ENCODE measurements around the gene SPAG7. TPM values are rescaled to one million over a fixed set of nuclear protein-coding genes. Genes with fewer than 3 reads are reported as not detected.
"Not testable (repeated sequence)": the region's sequence is repeated elsewhere in the genome, so short reads cannot be mapped to it uniquely, and the experiment has no call there.

SPAG7 gene
- total and polyA plus RNA-seq, 9 donors = 77.7 to 122 (median 103) TPM

GRCh38 chr17:4926577-4927335 is 40.9 kb downstream of the SPAG7 start:
- not testable (repeated sequence) for H3K27ac ChIP-seq (ENCODE audit: low read length); H3K4me1 ChIP-seq (ENCODE audit: control insufficient read depth, insufficient read depth, low read length); H3K27me3 ChIP-seq (ENCODE audit: control insufficient read depth, insufficient read depth, low read length); H3K36me3 ChIP-seq (ENCODE audit: control insufficient read depth, insufficient read depth, low read length); DNase-seq; H3K9me3 ChIP-seq (replicated peaks; ENCODE audit: control insufficient read depth, low read depth, low read length); H3K4me3 ChIP-seq (ENCODE audit: low read length)
- 85% methylated on average over 20 of the region's 24 CpGs for WGBS (ENCODE audit: insufficient coverage)

DNA sequence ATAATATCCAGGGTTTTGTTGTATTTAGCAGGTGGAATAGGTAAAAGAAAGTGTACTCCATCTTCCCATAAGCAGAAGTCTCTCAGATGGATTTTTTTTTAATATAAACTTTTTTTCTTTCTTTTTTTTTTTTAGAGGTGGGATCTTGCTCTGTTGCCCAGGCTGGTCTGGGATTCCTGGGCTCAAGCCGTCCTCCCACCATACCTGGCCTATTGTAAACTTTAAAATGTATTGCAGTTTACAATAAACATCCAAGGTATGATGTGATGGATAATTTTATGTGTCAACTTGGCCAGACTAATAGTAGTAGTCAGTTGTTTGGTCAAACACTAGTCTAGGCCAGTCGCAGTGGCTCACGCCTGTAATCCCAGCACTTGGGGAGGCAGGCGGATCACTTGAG is 46.3 kb downstream of the SPAG7 start:
- no CpG with 5 or more reads among the region's 4 CpGs for WGBS (ENCODE audit: insufficient coverage)
- H3K4me3 ChIP-seq (ENCODE audit: low read length) = no peak overlapping the region
- no peaks in the 10 kb centered on the region for H3K27me3 ChIP-seq (ENCODE audit: control insufficient read depth, insufficient read depth, low read length)
- no peaks in the 10 kb centered on the region for H3K9me3 ChIP-seq (replicated peaks; ENCODE audit: control insufficient read depth, low read depth, low read length)
- H3K27ac ChIP-seq (ENCODE audit: low read length) = no peak overlapping the region
- H3K36me3 ChIP-seq (ENCODE audit: control insufficient read depth, insufficient read depth, low read length) = no peaks in the 10 kb centered on the region
- no peak for DNase-seq
- no peaks in the 10 kb centered on the region for H3K4me1 ChIP-seq (ENCODE audit: control insufficient read depth, insufficient read depth, low read length)

DNA sequence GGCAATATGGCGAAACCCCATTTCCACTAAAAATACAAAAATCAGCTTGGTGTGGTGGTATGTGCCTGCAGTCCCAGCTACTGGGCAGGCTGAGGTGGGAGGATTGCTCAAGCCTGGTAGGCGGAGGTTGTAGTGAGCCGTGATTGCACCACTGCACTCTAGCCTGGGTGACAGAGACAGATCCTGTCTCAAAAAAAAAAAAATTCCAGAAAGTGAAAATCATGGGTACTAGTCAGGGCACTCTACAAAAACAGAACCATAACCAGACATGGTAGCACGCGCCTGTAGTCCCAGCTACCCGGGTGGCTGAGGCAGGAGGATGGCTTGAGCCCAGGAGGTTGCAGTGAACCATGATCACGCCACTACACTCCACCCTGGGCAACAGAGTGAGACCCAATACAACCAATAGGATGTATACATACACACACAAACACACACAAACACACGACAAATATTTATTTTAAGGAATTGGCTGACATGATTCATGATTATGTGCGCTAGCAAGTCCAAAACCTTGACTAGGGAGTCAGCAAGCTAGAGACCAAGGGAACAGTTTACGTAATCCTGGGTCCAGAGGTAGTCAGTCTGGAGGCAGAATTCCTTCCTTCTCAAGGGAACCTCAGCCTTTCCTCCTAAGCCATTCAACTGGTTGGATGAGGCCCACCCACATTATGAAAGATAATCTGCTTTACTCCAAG is 47.1 kb downstream of the SPAG7 start:
- H3K27me3 ChIP-seq (ENCODE audit: control insufficient read depth, insufficient read depth, low read length) = no peaks in the 10 kb centered on the region
- H3K4me3 ChIP-seq (ENCODE audit: low read length) = no peak overlapping the region
- 89% methylated on average over 4 of the region's 10 CpGs for whole genome bisulfite sequencing (ENCODE audit: insufficient coverage)
- no peak for DNase-seq
- no peaks in the 10 kb centered on the region for H3K9me3 ChIP-seq (replicated peaks; ENCODE audit: control insufficient read depth, low read depth, low read length)
- no peaks in the 10 kb centered on the region for H3K36me3 ChIP-seq (ENCODE audit: control insufficient read depth, insufficient read depth, low read length)
- H3K27ac ChIP-seq (ENCODE audit: low read length) = no peak overlapping the region
- H3K4me1 ChIP-seq (ENCODE audit: control insufficient read depth, insufficient read depth, low read length) = no peaks in the 10 kb centered on the region

GRCh38 chr17:4919511-4920047 is 48.0 kb downstream of the SPAG7 start:
- 66% methylated on average over 5 of the region's 8 CpGs for WGBS (ENCODE audit: insufficient coverage)

DNA sequence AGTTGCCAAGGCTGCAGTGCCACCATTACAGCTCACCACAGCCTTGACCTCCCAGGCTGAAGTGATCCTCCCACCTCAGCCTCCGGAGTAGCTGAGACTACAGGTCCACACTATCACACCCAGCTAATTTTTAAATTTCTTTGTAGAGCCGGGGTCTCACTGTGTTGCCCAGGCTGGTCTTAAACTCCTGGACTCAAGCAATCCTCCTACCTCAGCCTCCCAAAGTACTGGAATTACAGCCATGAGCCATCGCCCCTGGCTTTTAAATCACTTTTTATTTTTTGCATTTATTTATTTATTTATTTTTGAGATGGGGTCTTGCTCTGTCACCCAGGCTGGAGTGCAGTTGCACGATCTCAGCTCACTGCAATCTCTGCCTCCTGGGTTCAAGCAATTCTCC is 53.1 kb downstream of the SPAG7 start:
- not testable (repeated sequence) for H3K4me1 ChIP-seq (ENCODE audit: control insufficient read depth, insufficient read depth, low read length); H3K27me3 ChIP-seq (ENCODE audit: control insufficient read depth, insufficient read depth, low read length); H3K36me3 ChIP-seq (ENCODE audit: control insufficient read depth, insufficient read depth, low read length); H3K9me3 ChIP-seq (replicated peaks; ENCODE audit: control insufficient read depth, low read depth, low read length); DNase-seq; H3K27ac ChIP-seq (ENCODE audit: low read length); H3K4me3 ChIP-seq (ENCODE audit: low read length)
- WGBS (ENCODE audit: insufficient coverage) = 100% methylated on average over 2 of the region's 4 CpGs

More at GRCh38 chr17:4919511-4920047, 48.0 kb downstream of the SPAG7 start:
- no peaks in the 10 kb centered on the region for H3K27me3 ChIP-seq (ENCODE audit: control insufficient read depth, insufficient read depth, low read length)
- H3K9me3 ChIP-seq (replicated peaks; ENCODE audit: control insufficient read depth, low read depth, low read length) = no peaks in the 10 kb centered on the region
- no peak overlapping the region for H3K27ac ChIP-seq (ENCODE audit: low read length)
- H3K4me3 ChIP-seq (ENCODE audit: low read length) = no peak overlapping the region
- H3K4me1 ChIP-seq (ENCODE audit: control insufficient read depth, insufficient read depth, low read length) = no peaks in the 10 kb centered on the region
- no peaks in the 10 kb centered on the region for H3K36me3 ChIP-seq (ENCODE audit: control insufficient read depth, insufficient read depth, low read length)
- DNase-seq = no peak

DNA sequence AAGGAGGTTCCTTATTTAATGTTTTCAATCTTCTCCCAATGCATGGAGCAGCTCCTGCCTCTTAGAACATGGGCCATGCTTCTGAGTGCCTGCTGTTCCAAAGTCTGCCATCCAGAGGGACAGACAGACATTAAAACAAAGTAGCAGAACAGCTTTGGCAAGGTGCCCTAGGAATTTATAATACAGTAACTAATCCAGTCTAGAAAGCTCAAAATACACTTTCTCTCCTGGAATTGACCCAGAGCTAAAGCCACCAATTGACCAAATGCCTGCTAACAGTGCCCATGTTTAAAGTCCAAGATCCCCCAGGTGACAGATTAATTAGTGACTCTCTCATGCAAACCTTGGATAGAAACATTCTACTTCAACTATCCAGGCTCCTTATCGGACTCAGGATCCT is 53.6 kb downstream of the SPAG7 start:
- no CpG with 5 or more reads among the region's 1 CpG for WGBS (ENCODE audit: insufficient coverage)
- Histone ChIP-seq H3K36me3 (ENCODE audit: control insufficient read depth, insufficient read depth, low read length) (no peaks in the 10 kb centered on the region), H3K4me1 (ENCODE audit: control insufficient read depth, insufficient read depth, low read length) (peaks cover 7% of the 10 kb centered on the region), H3K4me3 (ENCODE audit: low read length) (no peak overlapping the region), H3K27ac (ENCODE audit: low read length) (no peak overlapping the region), H3K9me3 (replicated peaks; ENCODE audit: control insufficient read depth, low read depth, low read length) (no peaks in the 10 kb centered on the region), H3K27me3 (ENCODE audit: control insufficient read depth, insufficient read depth, low read length) (no peaks in the 10 kb centered on the region)
- peak; percentile 16 for DNase-seq

Other genes with a start within 250 kb of the SPAG7 start
- 21.9 TPM for gene MED11, start 236.4 kb downstream of the SPAG7 start, total RNA-seq
- gene MED11, start 236.4 kb downstream of the SPAG7 start, polyA plus RNA-seq (ENCODE audit: insufficient read depth in 1 of 8, insufficient read length in 8 of 8, low replicate concordance in 1 of 8) = 10 to 100 TPM; 14.4 to 20.2 (median 17.3) TPM
- 0.27 TPM for gene ZMYND15, start 228.0 kb downstream of the SPAG7 start, total RNA-seq
- gene ZMYND15, start 228.0 kb downstream of the SPAG7 start, polyA plus RNA-seq (ENCODE audit: insufficient read depth in 1 of 8, insufficient read length in 8 of 8, low replicate concordance in 1 of 8) = under 1 TPM; 0.15 to 0.79 (median 0.36) TPM
- gene CXCL16, start 227.9 kb downstream of the SPAG7 start, total RNA-seq = 1.7 TPM
- 1 to 10 TPM; 2.9 to 8.3 (median 4.7) TPM for gene CXCL16, start 227.9 kb downstream of the SPAG7 start, polyA plus RNA-seq (ENCODE audit: insufficient read depth in 1 of 8, insufficient read length in 8 of 8, low replicate concordance in 1 of 8)
- gene TM4SF5, start 195.9 kb downstream of the SPAG7 start, total RNA-seq = not detected
- gene TM4SF5, start 195.9 kb downstream of the SPAG7 start, polyA plus RNA-seq (ENCODE audit: insufficient read depth in 1 of 8, insufficient read length in 8 of 8, low replicate concordance in 1 of 8) = 1 to 10 TPM in 1 of 8 donors, under 1 TPM in 1, not detected in 6; 0.36 to 2.2 TPM
- 8.2 TPM for gene VMO1, start 181.5 kb downstream of the SPAG7 start, total RNA-seq
- gene VMO1, start 181.5 kb downstream of the SPAG7 start, polyA plus RNA-seq (ENCODE audit: insufficient read depth in 1 of 8, insufficient read length in 8 of 8, low replicate concordance in 1 of 8) = 10 to 100 TPM in 1 of 8 donors, 1 to 10 TPM in 7; 3.0 to 12.7 (median 5.9) TPM
- gene GLTPD2, start 178.9 kb downstream of the SPAG7 start, total RNA-seq = not detected
- gene GLTPD2, start 178.9 kb downstream of the SPAG7 start, polyA plus RNA-seq (ENCODE audit: insufficient read depth in 1 of 8, insufficient read length in 8 of 8, low replicate concordance in 1 of 8) = 1 to 10 TPM in 2 of 8 donors, under 1 TPM in 6; 0.41 to 2.2 (median 0.84) TPM
- gene PSMB6, start 171.7 kb downstream of the SPAG7 start, total RNA-seq = 125 TPM
- 100 to 1,000 TPM in 7 of 8 donors, 10 to 100 TPM in 1; 99.0 to 110 (median 107) TPM for gene PSMB6, start 171.7 kb downstream of the SPAG7 start, polyA plus RNA-seq (ENCODE audit: insufficient read depth in 1 of 8, insufficient read length in 8 of 8, low replicate concordance in 1 of 8)
- 22.2 TPM for gene PLD2, start 160.7 kb downstream of the SPAG7 start, total RNA-seq
- gene PLD2, start 160.7 kb downstream of the SPAG7 start, polyA plus RNA-seq (ENCODE audit: insufficient read depth in 1 of 8, insufficient read length in 8 of 8, low replicate concordance in 1 of 8) = 10 to 100 TPM; 22.4 to 36.9 (median 28.2) TPM
- 11.8 TPM for gene MINK1, start 134.5 kb downstream of the SPAG7 start, total RNA-seq
- 10 to 100 TPM; 24.4 to 39.3 (median 31.3) TPM for gene MINK1, start 134.5 kb downstream of the SPAG7 start, polyA plus RNA-seq (ENCODE audit: insufficient read depth in 1 of 8, insufficient read length in 8 of 8, low replicate concordance in 1 of 8)
- gene C17orf107, start 68.3 kb downstream of the SPAG7 start, total RNA-seq = 2.8 TPM
- gene C17orf107, start 68.3 kb downstream of the SPAG7 start, polyA plus RNA-seq (ENCODE audit: insufficient read depth in 1 of 8, insufficient read length in 8 of 8, low replicate concordance in 1 of 8) = 1 to 10 TPM in 6 of 8 donors, under 1 TPM in 2; 0.80 to 3.1 (median 1.4) TPM
- 1.5 TPM for gene CHRNE, start 64.7 kb downstream of the SPAG7 start, total RNA-seq
- gene CHRNE, start 64.7 kb downstream of the SPAG7 start, polyA plus RNA-seq (ENCODE audit: insufficient read depth in 1 of 8, insufficient read length in 8 of 8, low replicate concordance in 1 of 8) = 1 to 10 TPM in 6 of 8 donors, under 1 TPM in 2; 0.53 to 2.5 (median 1.4) TPM
- 0.04 TPM for gene GP1BA, start 35.5 kb downstream of the SPAG7 start, total RNA-seq
- 1 to 10 TPM in 4 of 8 donors, under 1 TPM in 4; 0.69 to 1.3 (median 0.93) TPM for gene GP1BA, start 35.5 kb downstream of the SPAG7 start, polyA plus RNA-seq (ENCODE audit: insufficient read depth in 1 of 8, insufficient read length in 8 of 8, low replicate concordance in 1 of 8)
- gene SLC25A11, start 27.8 kb downstream of the SPAG7 start, total RNA-seq = 39.8 TPM
- 10 to 100 TPM; 51.3 to 60.3 (median 56.0) TPM for gene SLC25A11, start 27.8 kb downstream of the SPAG7 start, polyA plus RNA-seq (ENCODE audit: insufficient read depth in 1 of 8, insufficient read length in 8 of 8, low replicate concordance in 1 of 8)
- 34.6 TPM for gene RNF167, start 27.5 kb downstream of the SPAG7 start, total RNA-seq
- gene RNF167, start 27.5 kb downstream of the SPAG7 start, polyA plus RNA-seq (ENCODE audit: insufficient read depth in 1 of 8, insufficient read length in 8 of 8, low replicate concordance in 1 of 8) = 10 to 100 TPM; 66.0 to 71.5 (median 69.6) TPM
- 175 TPM for gene PFN1, start 19.3 kb downstream of the SPAG7 start, total RNA-seq
- 100 to 1,000 TPM; 413 to 498 (median 454) TPM for gene PFN1, start 19.3 kb downstream of the SPAG7 start, polyA plus RNA-seq (ENCODE audit: insufficient read depth in 1 of 8, insufficient read length in 8 of 8, low replicate concordance in 1 of 8)
- 1,492 TPM for gene ENO3, start 16.7 kb downstream of the SPAG7 start, total RNA-seq
- gene ENO3, start 16.7 kb downstream of the SPAG7 start, polyA plus RNA-seq (ENCODE audit: insufficient read depth in 1 of 8, insufficient read length in 8 of 8, low replicate concordance in 1 of 8) = 1,000 to 10,000 TPM in 6 of 8 donors, 100 to 1,000 TPM in 2; 815 to 2,459 (median 1,732) TPM
- gene CAMTA2, start 19.9 kb upstream of the SPAG7 start, total RNA-seq = 4.4 TPM
- 10 to 100 TPM; 15.8 to 25.2 (median 22.3) TPM for gene CAMTA2, start 19.9 kb upstream of the SPAG7 start, polyA plus RNA-seq (ENCODE audit: insufficient read depth in 1 of 8, insufficient read length in 8 of 8, low replicate concordance in 1 of 8)
- 0.93 TPM for gene INCA1, start 29.7 kb upstream of the SPAG7 start, total RNA-seq
- gene INCA1, start 29.7 kb upstream of the SPAG7 start, polyA plus RNA-seq (ENCODE audit: insufficient read depth in 1 of 8, insufficient read length in 8 of 8, low replicate concordance in 1 of 8) = 1 to 10 TPM; 2.8 to 5.4 (median 4.0) TPM
- 57.0 TPM for gene KIF1C, start 30.1 kb upstream of the SPAG7 start, total RNA-seq
- gene KIF1C, start 30.1 kb upstream of the SPAG7 start, polyA plus RNA-seq (ENCODE audit: insufficient read depth in 1 of 8, insufficient read length in 8 of 8, low replicate concordance in 1 of 8) = 100 to 1,000 TPM in 2 of 8 donors, 10 to 100 TPM in 6; 82.5 to 103 (median 95.4) TPM
- gene SLC52A1, start 67.6 kb upstream of the SPAG7 start, total RNA-seq = 0.04 TPM
- gene SLC52A1, start 67.6 kb upstream of the SPAG7 start, polyA plus RNA-seq (ENCODE audit: insufficient read depth in 1 of 8, insufficient read length in 8 of 8, low replicate concordance in 1 of 8) = under 1 TPM in 7 of 8 donors, not detected in 1; 0.07 to 0.31 (median 0.12) TPM
- gene ZFP3, start 110.7 kb upstream of the SPAG7 start, total RNA-seq = 6.3 TPM
- gene ZFP3, start 110.7 kb upstream of the SPAG7 start, polyA plus RNA-seq (ENCODE audit: insufficient read depth in 1 of 8, insufficient read length in 8 of 8, low replicate concordance in 1 of 8) = 10 to 100 TPM in 4 of 8 donors, 1 to 10 TPM in 4; 8.1 to 12.6 (median 10.4) TPM
- 12.1 TPM for gene ZNF232, start 144.1 kb upstream of the SPAG7 start, total RNA-seq
- gene ZNF232, start 144.1 kb upstream of the SPAG7 start, polyA plus RNA-seq (ENCODE audit: insufficient read depth in 1 of 8, insufficient read length in 8 of 8, low replicate concordance in 1 of 8) = 10 to 100 TPM in 5 of 8 donors, 1 to 10 TPM in 3; 8.4 to 27.4 (median 10.3) TPM
- 11.3 TPM for gene USP6, start 148.2 kb upstream of the SPAG7 start, total RNA-seq
- gene USP6, start 148.2 kb upstream of the SPAG7 start, polyA plus RNA-seq (ENCODE audit: insufficient read depth in 1 of 8, insufficient read length in 8 of 8, low replicate concordance in 1 of 8) = 10 to 100 TPM in 4 of 8 donors, 1 to 10 TPM in 4; 5.0 to 26.5 (median 11.7) TPM
- 15.2 TPM for gene ZNF594, start 224.1 kb upstream of the SPAG7 start, total RNA-seq
- gene ZNF594, start 224.1 kb upstream of the SPAG7 start, polyA plus RNA-seq (ENCODE audit: insufficient read depth in 1 of 8, insufficient read length in 8 of 8, low replicate concordance in 1 of 8) = 10 to 100 TPM in 1 of 8 donors, 1 to 10 TPM in 7; 6.5 to 11.7 (median 8.4) TPM